Vagina (tissue), 2 donors: ENCODE measurements around the gene PEX11A. TPM values are rescaled to one million over a fixed set of nuclear protein-coding genes. Genes with fewer than 3 reads are reported as not detected.

Experiments used
- DNase-seq, 2 donors: peaks; one replicate each; pipeline ENCODE4 v3.0.0-alpha.2; 2017; ENCODE audit errors: extremely low spot score in 2 of 2
- H3K27ac ChIP-seq: fragments of 200-600 bp; sonication (generic); one replicate; pipeline ENCODE4 v1.5.1; 2019
- H3K27me3 ChIP-seq: fragments of 200-600 bp; sonication (generic); one replicate; pipeline ENCODE4 v1.5.1; 2019
- H3K36me3 ChIP-seq, 2 donors: fragments of 200-600 bp; sonication (generic); one replicate each; pipeline ENCODE4 v1.5.1; 2017 to 2019
- H3K4me1 ChIP-seq: fragments of 200-600 bp; sonication (generic); one replicate; pipeline ENCODE4 v1.5.1; 2019
- H3K4me3 ChIP-seq, 2 donors: fragments of 200-600 bp; sonication (generic); 1 replicate in 1 of 2; 2 replicates in 1 of 2; pipeline ENCODE4 v1.5.1; 2016 to 2019
- H3K9me3 ChIP-seq: fragments of 200-600 bp; sonication (generic); one replicate; pipeline ENCODE4 v1.5.1; 2019
- POLR2A ChIP-seq, 2 donors: fragments of 450-650 bp; IDR thresholded peaks; one replicate each; pipeline ENCODE4 v1.6.1; 2017; ENCODE audit warnings: antibody characterized with exemption in 2 of 2, mild to moderate bottlenecking in 2 of 2, moderate library complexity in 2 of 2
- POLR2AphosphoS5 ChIP-seq, 2 donors: sonication (generic); formaldehyde crosslinking; IDR thresholded peaks; one replicate each; pipeline ENCODE4 v1.9.0; 2017; ENCODE audit warnings: antibody characterized with exemption in 2 of 2, mild to moderate bottlenecking in 2 of 2, low read depth in 1 of 2; ENCODE audit not compliant: insufficient read depth in 1 of 2
- intact Hi-C: fragments of 100-400 bp; cut with DNase I; formaldehyde crosslinking; loops from one replicate; pipeline ENCODE4 v1.15.1; 2023
- total RNA-seq: library from RNA; depleted of rRNA; stranded (reverse); fragments of >200 nt; gene quantifications from one replicate; pipeline ENCODE4 v1.2.3, GENCODE V29; 2016
- TF ChIP-seq, protein P1 (sequence below), 3 experiments: fragments of 450-650 bp in 2 of 3; fragments of 200-600 bp in 1 of 3; sonication (generic) in 1 of 3; IDR thresholded peaks; one replicate each; pipeline ENCODE4 v1.5.1; 2017 to 2019; ENCODE audit warnings: antibody characterized with exemption in 3 of 3, mild to moderate bottlenecking in 2 of 3, moderate library complexity in 2 of 3

PEX11A gene
- total RNA-seq, 1 donor from 2014 or later, result 4.7 TPM

- intact Hi-C loops, result no loop called here
- Histone ChIP-seq H3K27me3 (no peaks in the 10 kb centered on the region), H3K4me1 (no peaks in the 10 kb centered on the region), H3K4me3 (no peak overlapping the region), H3K36me3 (no peaks in the 10 kb centered on the region), H3K27ac (no peak overlapping the region), H3K9me3 (no peaks in the 10 kb centered on the region)
- TF ChIP-seq, protein P1, sequence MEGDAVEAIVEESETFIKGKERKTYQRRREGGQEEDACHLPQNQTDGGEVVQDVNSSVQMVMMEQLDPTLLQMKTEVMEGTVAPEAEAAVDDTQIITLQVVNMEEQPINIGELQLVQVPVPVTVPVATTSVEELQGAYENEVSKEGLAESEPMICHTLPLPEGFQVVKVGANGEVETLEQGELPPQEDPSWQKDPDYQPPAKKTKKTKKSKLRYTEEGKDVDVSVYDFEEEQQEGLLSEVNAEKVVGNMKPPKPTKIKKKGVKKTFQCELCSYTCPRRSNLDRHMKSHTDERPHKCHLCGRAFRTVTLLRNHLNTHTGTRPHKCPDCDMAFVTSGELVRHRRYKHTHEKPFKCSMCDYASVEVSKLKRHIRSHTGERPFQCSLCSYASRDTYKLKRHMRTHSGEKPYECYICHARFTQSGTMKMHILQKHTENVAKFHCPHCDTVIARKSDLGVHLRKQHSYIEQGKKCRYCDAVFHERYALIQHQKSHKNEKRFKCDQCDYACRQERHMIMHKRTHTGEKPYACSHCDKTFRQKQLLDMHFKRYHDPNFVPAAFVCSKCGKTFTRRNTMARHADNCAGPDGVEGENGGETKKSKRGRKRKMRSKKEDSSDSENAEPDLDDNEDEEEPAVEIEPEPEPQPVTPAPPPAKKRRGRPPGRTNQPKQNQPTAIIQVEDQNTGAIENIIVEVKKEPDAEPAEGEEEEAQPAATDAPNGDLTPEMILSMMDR (IDR thresholded peaks at IDR 0.05), result no peak
- no peak for TF ChIP-seq POLR2AphosphoS5 (IDR thresholded peaks at IDR 0.05; ENCODE audit: insufficient read depth in 1 of 2, low read depth in 1 of 2)
- no peak for TF ChIP-seq POLR2A (IDR thresholded peaks at IDR 0.05)
- no peak for DNase-seq
These were observed 24.2 kb upstream of the PEX11A start for GRCh38 chr15:89714775-89715174.

- Histone ChIP-seq H3K27ac (no peak overlapping the region), H3K9me3 (no peaks in the 10 kb centered on the region), H3K27me3 (no peaks in the 10 kb centered on the region), H3K4me1 (no peaks in the 10 kb centered on the region), H3K36me3 (no peaks in the 10 kb centered on the region), H3K4me3 (no peak overlapping the region)
- TF ChIP-seq, protein P1 (IDR thresholded peaks at IDR 0.05), result no peak
- no peak for TF ChIP-seq POLR2AphosphoS5 (IDR thresholded peaks at IDR 0.05; ENCODE audit: insufficient read depth in 1 of 2, low read depth in 1 of 2)
- TF ChIP-seq POLR2A (IDR thresholded peaks at IDR 0.05), result no peak
- no peak for DNase-seq
- intact Hi-C loops, result no loop called here
These were observed 17.0 kb upstream of the PEX11A start for GRCh38 chr15:89707577-89707976.

DNA sequence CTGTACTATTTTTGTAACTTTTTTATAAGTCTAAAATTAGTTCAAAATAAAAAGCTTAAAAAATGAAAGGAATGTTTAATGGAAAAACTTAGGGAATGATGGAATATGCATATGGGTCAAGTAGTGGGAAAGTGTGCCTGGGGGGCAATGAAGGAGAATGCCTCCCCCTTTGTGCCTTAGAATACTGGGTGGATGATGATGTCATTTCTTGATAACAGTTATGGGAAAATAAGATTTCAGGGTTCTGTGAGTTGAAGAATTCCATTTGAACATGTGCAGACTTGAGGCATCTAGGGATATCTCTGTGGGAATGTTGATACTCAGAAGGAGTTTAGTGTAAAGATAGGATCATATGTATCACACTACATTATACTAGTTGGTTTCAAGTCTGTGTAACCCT, 13.9 kb upstream of the PEX11A start:
- no peak for DNase-seq
- H3K27me3 ChIP-seq, result no peaks in the 10 kb centered on the region
- TF ChIP-seq POLR2AphosphoS5 (IDR thresholded peaks at IDR 0.05; ENCODE audit: insufficient read depth in 1 of 2, low read depth in 1 of 2) (no peak), POLR2A (IDR thresholded peaks at IDR 0.05) (no peak)
- TF ChIP-seq, protein P1 (IDR thresholded peaks at IDR 0.05), result no peak
- no peaks in the 10 kb centered on the region for H3K9me3 ChIP-seq
- no peaks in the 10 kb centered on the region for H3K4me1 ChIP-seq
- H3K4me3 ChIP-seq, result no peak overlapping the region
- no peaks in the 10 kb centered on the region for H3K36me3 ChIP-seq
- H3K27ac ChIP-seq, result no peak overlapping the region
- intact Hi-C loops, result no loop called here

DNA sequence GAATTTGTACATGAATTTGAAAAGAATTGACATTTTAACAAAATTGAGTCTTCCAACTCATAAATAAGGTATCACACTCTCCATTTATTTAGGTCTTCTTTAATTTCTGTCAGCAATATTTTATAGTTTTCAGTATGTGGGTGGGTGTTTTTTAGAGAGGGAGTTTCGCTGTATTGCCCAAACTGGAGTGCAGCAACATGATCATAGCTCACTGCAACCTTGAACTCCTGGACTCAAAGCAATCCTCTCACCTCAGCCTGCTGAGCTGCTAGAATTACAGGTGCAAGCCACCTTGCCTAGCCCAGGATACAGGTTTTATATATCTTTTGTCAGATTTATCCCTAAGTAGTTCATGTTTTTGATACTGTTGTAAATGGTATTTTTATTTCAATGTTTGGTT, 4.6 kb upstream of the PEX11A start:
- intact Hi-C loops, result no loop called here
- Histone ChIP-seq H3K9me3 (no peaks in the 10 kb centered on the region), H3K4me3 (no peak overlapping the region), H3K4me1 (peaks cover 2% of the 10 kb centered on the region), H3K27ac (no peak overlapping the region), H3K27me3 (no peaks in the 10 kb centered on the region), H3K36me3 (no peaks in the 10 kb centered on the region)
- TF ChIP-seq, protein P1 (IDR thresholded peaks at IDR 0.05), result no peak
- TF ChIP-seq POLR2A (IDR thresholded peaks at IDR 0.05), result no peak
- no peak for TF ChIP-seq POLR2AphosphoS5 (IDR thresholded peaks at IDR 0.05; ENCODE audit: insufficient read depth in 1 of 2, low read depth in 1 of 2)
- no peak for DNase-seq

DNA sequence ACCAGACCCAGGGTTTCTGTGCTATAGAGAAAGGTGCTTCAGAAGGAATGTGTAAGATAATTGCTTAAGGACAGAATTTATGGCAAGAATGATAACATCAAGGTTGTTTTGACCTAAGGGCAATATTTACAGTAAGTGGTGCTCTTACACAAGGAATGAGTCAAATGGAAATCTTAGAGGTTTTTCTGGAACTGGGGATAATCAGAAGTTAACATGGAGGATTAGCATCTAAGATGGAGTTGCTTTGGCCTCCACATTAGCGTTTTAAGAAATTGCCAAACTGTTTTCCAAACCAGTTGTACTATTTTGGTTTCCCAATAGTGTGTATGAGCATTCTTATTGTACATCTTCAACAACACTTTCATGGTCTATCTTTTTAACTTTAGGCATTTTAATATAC, 3.1 kb upstream of the PEX11A start:
- Histone ChIP-seq H3K36me3 (no peaks in the 10 kb centered on the region), H3K4me3 (no peak overlapping the region), H3K4me1 (peaks cover 12% of the 10 kb centered on the region), H3K9me3 (no peaks in the 10 kb centered on the region), H3K27me3 (no peaks in the 10 kb centered on the region), H3K27ac (no peak overlapping the region)
- DNase-seq, result no peak
- TF ChIP-seq POLR2AphosphoS5 (IDR thresholded peaks at IDR 0.05; ENCODE audit: insufficient read depth in 1 of 2, low read depth in 1 of 2), result no peak
- TF ChIP-seq, protein P1 (IDR thresholded peaks at IDR 0.05), result no peak
- TF ChIP-seq POLR2A (IDR thresholded peaks at IDR 0.05), result no peak
- intact Hi-C loops, result no loop called here
